Measurements from ENCODE around the gene ZFYVE1.

- TF ChIP-seq CTCF (IDR thresholded peaks at IDR 0.05) = no peak
- no peak for TF ChIP-seq JUND (IDR thresholded peaks at IDR 0.05)
- no peak for TF ChIP-seq REST (IDR thresholded peaks at IDR 0.05; ENCODE audit: low read depth, low read length)
- no peak for TF ChIP-seq YY1 (IDR thresholded peaks at IDR 0.05; ENCODE audit: low read depth)
These were observed 94.0 kb downstream of the ZFYVE1 start for GRCh38 chr14:72932893-72933292.

Measured in SK-N-SH (cell line).